ENCODE measurements around the gene NLGN1. TPM values are rescaled to one million over a fixed set of nuclear protein-coding genes. Genes with fewer than 3 reads are reported as not detected.

Gene NLGN1
- total RNA-seq, 1 experiment from 2014 or later = not detected

DNA sequence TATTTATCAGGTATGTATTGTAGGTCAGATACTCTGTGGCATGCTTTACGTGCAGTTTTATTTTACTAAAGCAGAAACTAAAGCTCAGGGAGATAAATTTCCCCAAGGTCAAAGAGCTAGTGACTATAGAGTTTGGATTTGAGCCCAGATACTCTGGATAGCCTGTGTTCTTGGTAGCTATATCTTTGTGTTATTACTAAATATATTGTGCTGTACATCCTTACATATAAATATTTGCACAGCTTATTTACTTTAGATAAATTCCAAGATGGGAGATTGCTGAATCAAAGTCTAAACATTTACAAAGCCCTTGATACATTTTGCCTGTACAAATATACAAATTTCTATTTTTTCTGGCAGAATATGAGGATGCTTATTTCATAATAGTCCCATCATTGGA lies 800.7 kb downstream of the NLGN1 start:
- POLR2A ChIA-PET = no interaction called here
- no TSS peak for BruUV-seq (replicated peaks)
- DNase-seq (ENCODE audit: unreplicated experiment) = no peak

DNA sequence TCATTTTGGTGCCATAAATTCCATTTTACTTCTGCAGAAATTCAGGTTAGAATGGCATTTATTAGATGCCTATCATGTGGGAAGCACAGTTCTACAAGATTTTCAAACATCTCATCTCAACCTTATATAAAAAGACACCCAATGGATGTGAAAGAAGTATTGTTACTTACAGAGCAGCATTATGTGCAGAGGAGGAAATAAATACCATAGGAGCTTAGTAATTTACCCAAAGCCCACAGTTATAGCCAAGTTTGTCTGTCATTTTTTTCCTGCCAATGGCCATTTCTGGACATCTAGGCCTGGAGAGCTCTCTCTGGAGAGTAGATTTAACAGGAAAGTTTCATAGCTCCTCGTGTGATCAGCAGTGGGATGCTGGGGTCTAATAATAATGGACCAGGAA lies 802.2 kb downstream of the NLGN1 start:
- no peaks in the 10 kb centered on the region for H3K36me3 Mint-ChIP-seq (ENCODE audit: insufficient read depth, unreplicated experiment)
- no peak overlapping the region for H3K4me3 Mint-ChIP-seq (ENCODE audit: unreplicated experiment)
- intact Hi-C loops (cut with micrococcal nuclease) = no loop called here
- no peak overlapping the region for H3K27ac Mint-ChIP-seq (ENCODE audit: low read depth, unreplicated experiment)
- H3K4me1 Mint-ChIP-seq (ENCODE audit: insufficient read depth, unreplicated experiment) = no peaks in the 10 kb centered on the region
- BruUV-seq (replicated peaks) = no TSS peak
- CTCF ChIA-PET = interaction anchor here (0.6 to 1.0 kb wide), 2 partner anchors 8 to 26 kb away, joined by 3 read pairs; no protein-coding TSS in a partner anchor
- no peaks in the 10 kb centered on the region for H3K27me3 Mint-ChIP-seq (ENCODE audit: insufficient read depth, unreplicated experiment)
- POLR2A ChIA-PET = no interaction called here
- TF ChIP-seq, protein P1, sequence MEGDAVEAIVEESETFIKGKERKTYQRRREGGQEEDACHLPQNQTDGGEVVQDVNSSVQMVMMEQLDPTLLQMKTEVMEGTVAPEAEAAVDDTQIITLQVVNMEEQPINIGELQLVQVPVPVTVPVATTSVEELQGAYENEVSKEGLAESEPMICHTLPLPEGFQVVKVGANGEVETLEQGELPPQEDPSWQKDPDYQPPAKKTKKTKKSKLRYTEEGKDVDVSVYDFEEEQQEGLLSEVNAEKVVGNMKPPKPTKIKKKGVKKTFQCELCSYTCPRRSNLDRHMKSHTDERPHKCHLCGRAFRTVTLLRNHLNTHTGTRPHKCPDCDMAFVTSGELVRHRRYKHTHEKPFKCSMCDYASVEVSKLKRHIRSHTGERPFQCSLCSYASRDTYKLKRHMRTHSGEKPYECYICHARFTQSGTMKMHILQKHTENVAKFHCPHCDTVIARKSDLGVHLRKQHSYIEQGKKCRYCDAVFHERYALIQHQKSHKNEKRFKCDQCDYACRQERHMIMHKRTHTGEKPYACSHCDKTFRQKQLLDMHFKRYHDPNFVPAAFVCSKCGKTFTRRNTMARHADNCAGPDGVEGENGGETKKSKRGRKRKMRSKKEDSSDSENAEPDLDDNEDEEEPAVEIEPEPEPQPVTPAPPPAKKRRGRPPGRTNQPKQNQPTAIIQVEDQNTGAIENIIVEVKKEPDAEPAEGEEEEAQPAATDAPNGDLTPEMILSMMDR (IDR thresholded peaks at IDR 0.05; ENCODE audit: unreplicated experiment) = no peak
- no peak for DNase-seq (ENCODE audit: unreplicated experiment)
- no peaks in the 10 kb centered on the region for H3K9me3 Mint-ChIP-seq (ENCODE audit: unreplicated experiment)

More for the DNA sequence above, 800.7 kb downstream of the NLGN1 start:
- intact Hi-C loops (cut with micrococcal nuclease) = no loop called here
- TF ChIP-seq, protein P1 (IDR thresholded peaks at IDR 0.05; ENCODE audit: unreplicated experiment) = no peak
- Mint-ChIP-seq H3K4me1 (ENCODE audit: insufficient read depth, unreplicated experiment) (no peaks in the 10 kb centered on the region), H3K4me3 (ENCODE audit: unreplicated experiment) (no peak overlapping the region), H3K9me3 (ENCODE audit: unreplicated experiment) (no peaks in the 10 kb centered on the region), H3K27ac (ENCODE audit: low read depth, unreplicated experiment) (no peak overlapping the region), H3K27me3 (ENCODE audit: insufficient read depth, unreplicated experiment) (no peaks in the 10 kb centered on the region), H3K36me3 (ENCODE audit: insufficient read depth, unreplicated experiment) (no peaks in the 10 kb centered on the region)
- CTCF ChIA-PET = no interaction called here

DNA sequence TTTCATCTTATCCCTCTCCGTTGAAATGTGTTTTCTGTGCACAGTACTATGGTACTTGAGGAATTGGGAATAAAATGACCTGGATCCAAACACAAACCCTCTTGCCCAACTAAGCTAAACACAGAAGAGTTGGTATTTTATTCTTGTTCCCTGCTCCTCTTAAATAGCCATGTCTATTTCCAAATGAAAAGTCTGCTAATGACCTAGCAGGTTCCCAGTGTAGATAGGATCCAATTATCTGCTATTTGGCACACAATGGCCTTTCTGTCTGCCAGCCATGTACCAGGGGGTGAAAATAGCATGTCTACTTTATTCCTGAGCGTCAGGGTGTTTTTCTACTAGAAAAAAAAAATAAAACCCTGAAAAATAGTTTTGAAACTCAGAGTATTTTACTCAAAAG lies 804.6 kb downstream of the NLGN1 start:
- intact Hi-C loops (cut with micrococcal nuclease) = no loop called here
- BruUV-seq (replicated peaks) = no TSS peak
- no peaks in the 10 kb centered on the region for H3K4me1 Mint-ChIP-seq (ENCODE audit: insufficient read depth, unreplicated experiment)
- ChIA-PET POLR2A (interaction anchor here (0.6 kb wide), 1 partner anchor 641 kb away, joined by 3 read pairs; no protein-coding TSS in a partner anchor), CTCF (no interaction called here)
- DNase-seq (ENCODE audit: unreplicated experiment) = no peak
- H3K27ac Mint-ChIP-seq (ENCODE audit: low read depth, unreplicated experiment) = no peak overlapping the region
- H3K36me3 Mint-ChIP-seq (ENCODE audit: insufficient read depth, unreplicated experiment) = no peaks in the 10 kb centered on the region
- H3K27me3 Mint-ChIP-seq (ENCODE audit: insufficient read depth, unreplicated experiment) = no peaks in the 10 kb centered on the region
- no peak overlapping the region for H3K4me3 Mint-ChIP-seq (ENCODE audit: unreplicated experiment)
- TF ChIP-seq, protein P1 (IDR thresholded peaks at IDR 0.05; ENCODE audit: unreplicated experiment) = no peak
- H3K9me3 Mint-ChIP-seq (ENCODE audit: unreplicated experiment) = no peaks in the 10 kb centered on the region

DNA sequence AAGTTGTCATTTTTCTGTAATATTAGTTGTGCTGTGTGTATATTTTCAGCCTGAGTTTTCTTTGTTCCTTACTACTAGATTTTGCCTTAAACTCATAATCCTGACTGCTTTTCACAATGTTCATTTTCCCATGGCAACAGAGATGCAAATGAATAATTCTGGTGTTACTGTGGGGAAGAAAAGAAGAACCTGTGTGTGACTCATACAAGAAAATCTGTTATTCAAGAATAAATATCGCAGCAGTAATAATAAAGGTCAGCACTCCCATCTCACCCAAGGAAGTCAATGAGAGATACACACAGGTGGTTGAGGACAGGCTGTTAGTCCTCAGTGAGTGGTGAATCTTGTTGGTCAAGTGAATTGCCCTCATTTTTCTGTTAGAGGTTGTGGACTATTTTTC lies 805.0 kb downstream of the NLGN1 start:
- BruUV-seq (replicated peaks) = no TSS peak
- DNase-seq (ENCODE audit: unreplicated experiment) = no peak
- no peak overlapping the region for H3K4me3 Mint-ChIP-seq (ENCODE audit: unreplicated experiment)
- intact Hi-C loops (cut with micrococcal nuclease) = no loop called here
- POLR2A ChIA-PET = no interaction called here
- H3K27ac Mint-ChIP-seq (ENCODE audit: low read depth, unreplicated experiment) = no peak overlapping the region
- no peaks in the 10 kb centered on the region for H3K4me1 Mint-ChIP-seq (ENCODE audit: insufficient read depth, unreplicated experiment)
- no peaks in the 10 kb centered on the region for H3K36me3 Mint-ChIP-seq (ENCODE audit: insufficient read depth, unreplicated experiment)
- TF ChIP-seq, protein P1 (IDR thresholded peaks at IDR 0.05; ENCODE audit: unreplicated experiment) = no peak
- CTCF ChIA-PET = no interaction called here
- H3K9me3 Mint-ChIP-seq (ENCODE audit: unreplicated experiment) = no peaks in the 10 kb centered on the region
- H3K27me3 Mint-ChIP-seq (ENCODE audit: insufficient read depth, unreplicated experiment) = no peaks in the 10 kb centered on the region

Measured in MCF 10A (cell line).